CD4-positive, alpha-beta T cell treated with Interleukin-15 for 1 hour (primary cell): ENCODE measurements around the gene FNTB.

ENCODE experiments used
- DNase-seq: peaks from one replicate; pipeline ENCODE4 v3.0.0-alpha.2; 2020

FNTB gene

GRCh38 chr14:64953310-64953654 is 33.4 kb upstream of the FNTB start:
- DNase-seq = no peak

- DNase-seq = no peak
Measured at GRCh38 chr14:64953661-64954060, 33.0 kb upstream of the FNTB start.

DNA sequence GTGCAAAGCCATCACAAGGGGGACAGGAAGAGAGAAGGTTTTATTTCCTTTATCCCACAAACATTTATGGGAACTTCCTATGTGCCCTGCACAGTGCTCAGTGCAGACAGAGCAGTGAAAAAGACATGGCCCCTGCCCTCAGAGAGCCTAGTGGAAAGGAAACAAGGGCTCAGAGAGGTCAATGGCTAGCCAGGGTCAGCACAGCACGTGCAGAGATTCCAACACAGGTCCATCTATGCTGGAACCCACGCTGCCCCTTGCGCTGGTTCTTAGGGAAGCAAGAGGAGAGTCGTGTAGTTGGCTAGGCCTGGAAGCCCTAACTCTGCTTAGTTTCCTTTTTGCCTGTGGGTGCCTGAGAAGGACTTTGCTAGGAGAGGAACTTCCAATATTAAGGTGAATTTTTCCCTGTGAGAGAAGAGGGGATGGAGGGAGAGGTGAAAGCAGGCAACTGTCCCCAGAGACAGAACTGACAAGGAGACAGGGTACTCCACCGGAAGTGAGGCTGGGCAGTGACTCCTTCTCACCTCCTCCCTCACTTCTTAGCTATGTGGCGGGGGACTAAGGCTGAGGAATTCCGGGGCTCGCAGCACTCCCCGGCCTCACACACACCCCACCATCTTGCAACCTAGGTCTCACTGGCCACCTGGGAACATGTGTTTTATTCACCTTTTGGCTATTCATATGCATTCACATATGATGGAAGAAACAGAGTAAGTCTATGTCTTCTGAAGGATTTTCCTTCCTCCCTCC is 32.0 kb upstream of the FNTB start:
- no peak for DNase-seq

- DNase-seq = no peak
Measured at GRCh38 chr14:64955297-64955696, 31.4 kb upstream of the FNTB start.

DNA sequence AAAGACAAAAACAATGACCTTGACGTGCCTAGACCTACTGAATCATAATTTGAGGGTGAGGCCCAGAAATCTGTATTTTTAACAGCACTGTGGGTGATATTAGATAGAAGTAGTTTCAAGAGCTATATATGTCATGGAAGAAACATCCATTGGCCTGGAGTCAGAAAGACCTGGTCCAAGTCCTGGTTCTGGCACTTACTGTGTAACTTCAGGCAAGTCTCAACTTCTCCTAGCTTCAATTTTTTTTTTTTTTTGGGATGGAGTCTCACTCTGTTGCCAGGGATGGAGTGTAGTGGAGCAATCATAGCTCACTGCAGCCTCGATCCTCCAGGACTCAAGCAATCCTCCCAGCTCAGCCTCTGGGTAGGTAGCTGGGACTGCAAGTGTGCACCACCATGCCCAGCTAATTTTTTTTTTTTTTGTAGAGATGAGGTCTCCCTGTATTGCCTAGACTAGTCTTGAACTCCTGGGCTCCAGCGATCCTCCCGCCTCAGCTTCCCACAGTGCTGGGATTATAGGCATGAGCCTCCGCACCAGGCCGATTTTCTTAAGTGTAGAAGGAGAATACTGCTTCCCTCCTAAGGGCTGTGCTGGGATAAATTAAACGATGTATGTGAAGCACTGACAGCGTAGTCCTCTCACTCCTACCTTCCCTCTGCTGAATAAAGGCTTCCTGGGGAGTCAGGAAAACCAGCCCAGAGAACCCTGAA is 29.8 kb upstream of the FNTB start:
- DNase-seq = no peak

DNA sequence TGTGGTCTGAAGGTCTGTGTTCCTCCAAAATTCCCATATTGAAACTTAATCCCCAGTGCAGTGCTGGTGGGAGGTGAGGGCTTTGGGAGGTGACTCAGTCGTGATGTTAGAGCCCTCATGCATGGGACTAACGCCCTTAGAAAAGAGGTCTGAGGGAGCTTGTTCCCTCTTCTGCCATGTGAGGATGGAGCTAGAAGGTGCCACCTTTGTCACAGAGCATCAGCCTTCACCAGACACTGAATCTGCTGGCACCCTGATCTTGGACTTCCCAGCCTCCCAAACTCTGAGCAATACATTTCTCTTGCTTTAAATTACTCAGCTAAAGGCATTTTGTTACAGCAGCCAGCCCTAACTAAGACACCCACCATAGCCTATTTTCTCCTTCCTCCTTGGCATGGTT is 28.5 kb upstream of the FNTB start:
- DNase-seq = no peak

DNA sequence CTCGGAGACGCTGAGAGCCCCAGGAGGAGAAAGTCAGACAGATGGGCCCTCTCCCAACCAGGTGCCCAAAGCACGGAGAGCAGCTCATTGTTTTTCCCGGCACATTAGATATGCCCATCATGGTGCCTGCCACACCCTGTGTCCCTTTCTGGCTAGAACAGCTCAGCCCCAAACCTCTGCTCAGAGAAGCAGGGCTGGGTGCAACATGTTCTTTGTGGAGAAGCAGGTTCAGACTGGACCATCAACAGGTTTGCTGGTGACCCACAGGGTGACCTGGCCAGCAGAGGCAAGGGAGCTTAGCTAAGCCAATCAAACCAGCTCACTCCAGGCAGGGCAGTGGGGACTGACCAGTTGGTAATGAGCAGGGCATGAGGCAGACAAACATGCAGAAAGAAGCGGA is 28.0 kb upstream of the FNTB start:
- DNase-seq = no peak

GRCh38 chr14:64960762-64961276 is 25.9 kb upstream of the FNTB start:
- no peak for DNase-seq

- DNase-seq = no peak
Measured at GRCh38 chr14:64963611-64964010, 23.1 kb upstream of the FNTB start.

- DNase-seq = no peak
Measured at GRCh38 chr14:64965356-64966000, 21.2 kb upstream of the FNTB start.

GRCh38 chr14:64966976-64967375 is 19.7 kb upstream of the FNTB start:
- DNase-seq = no peak

DNA sequence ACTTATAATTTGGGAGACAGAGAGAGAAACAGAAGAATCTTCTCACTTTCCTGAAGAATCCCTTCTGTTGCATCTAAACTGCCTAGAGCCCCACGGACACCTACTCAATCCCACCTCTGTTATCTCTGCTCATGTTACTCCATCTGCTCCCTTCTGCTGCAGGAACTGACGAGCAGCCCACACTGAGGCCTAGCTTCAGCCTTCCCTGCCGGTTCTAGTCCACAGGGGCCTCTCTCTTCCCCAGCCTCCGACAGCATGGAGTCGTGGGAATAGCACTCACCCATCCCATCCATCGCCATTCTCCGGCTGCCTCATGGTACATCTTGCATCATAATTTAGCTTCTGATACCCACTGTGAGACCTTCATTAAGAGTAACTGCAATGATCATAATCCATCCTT is 18.5 kb upstream of the FNTB start:
- no peak for DNase-seq

- no peak for DNase-seq
Measured at GRCh38 chr14:64968651-64969050, 18.0 kb upstream of the FNTB start.

GRCh38 chr14:64970041-64970440 is 16.7 kb upstream of the FNTB start:
- DNase-seq = no peak

GRCh38 chr14:64970776-64971477 is 15.8 kb upstream of the FNTB start:
- DNase-seq = no peak

GRCh38 chr14:64971491-64971942 is 15.2 kb upstream of the FNTB start:
- DNase-seq = no peak

- DNase-seq = no peak
Measured at GRCh38 chr14:64971943-64972791, 14.5 kb upstream of the FNTB start, which contains the start of gene RAB15. Gene RAB15 (minus strand): TSS chr14:64972336. CDS start chr14:64972076, 260 bp downstream.

- no peak for DNase-seq
Measured at GRCh38 chr14:64973026-64973442, 13.7 kb upstream of the FNTB start.

- DNase-seq = no peak
Measured at GRCh38 chr14:64973826-64974225, 12.9 kb upstream of the FNTB start.

GRCh38 chr14:64974563-64974962 is 12.1 kb upstream of the FNTB start:
- DNase-seq = no peak

DNA sequence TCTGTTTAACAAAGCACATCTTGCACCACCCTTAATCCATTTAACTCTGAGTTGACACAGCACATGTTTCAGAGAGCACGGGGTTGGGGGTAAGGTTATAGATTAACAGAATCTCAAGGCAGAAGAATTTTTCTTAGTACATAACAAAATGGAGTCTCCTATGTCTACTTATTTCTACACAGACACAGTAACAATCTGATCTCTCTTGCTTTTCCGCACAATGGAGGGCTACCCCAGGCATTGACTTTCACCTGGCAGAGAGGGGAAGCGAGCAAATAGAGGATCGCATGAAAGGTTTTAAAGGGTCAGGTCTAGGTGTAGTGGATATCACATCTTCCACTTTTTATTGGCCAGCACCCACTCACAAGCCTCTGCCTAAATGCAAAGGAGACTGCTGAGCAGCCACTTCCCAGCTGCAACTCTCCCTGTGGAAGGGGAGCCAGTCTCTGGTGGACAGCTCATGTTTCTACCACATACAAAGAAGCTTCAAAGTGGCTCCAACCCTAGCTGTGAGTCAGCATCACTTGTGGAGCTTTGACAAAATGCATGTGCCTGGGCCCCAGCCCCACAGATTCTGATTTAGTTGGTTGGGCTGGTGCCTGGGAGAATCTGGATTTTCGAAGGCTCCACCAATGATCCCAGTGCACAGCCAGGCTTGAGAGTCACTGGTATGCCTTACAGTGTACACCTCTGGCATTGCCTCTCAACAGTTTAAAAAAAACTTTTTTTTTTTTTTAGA is 7.2 kb upstream of the FNTB start:
- no peak for DNase-seq
